GM12873 (cell line): ENCODE results near the gene NEK2.

Experiments used
- TF ChIP-seq, protein P1 (sequence below): IDR thresholded peaks from 2 replicates; pipeline ENCODE4 v1.5.1; 2012; ENCODE audit warnings: low read depth, mild to moderate bottlenecking, moderate library complexity, low read length, control low read depth; ENCODE audit not compliant: insufficient read depth; ENCODE audit errors: missing control alignments

NEK2 gene

DNA sequence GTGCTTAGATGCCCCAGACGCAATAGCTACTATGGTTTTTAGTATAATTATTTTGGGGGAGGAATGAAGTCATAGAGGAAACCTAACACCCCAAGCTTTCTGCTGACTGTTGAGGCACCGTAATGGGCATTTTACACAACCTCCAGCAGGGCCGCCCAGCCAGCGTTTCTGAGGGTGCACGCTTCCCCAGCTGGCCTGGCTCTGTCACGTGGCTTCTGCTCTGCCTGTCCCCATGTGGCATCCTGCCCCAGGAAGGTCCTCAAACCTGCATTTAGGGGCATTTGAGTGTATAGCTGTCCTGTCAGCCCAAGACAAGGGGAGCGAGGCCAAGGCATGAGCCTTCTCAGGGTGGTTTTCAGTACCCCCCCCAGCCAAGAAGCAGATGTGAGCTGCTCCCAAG lies 10.4 kb upstream of the NEK2 start:
- TF ChIP-seq, protein P1, sequence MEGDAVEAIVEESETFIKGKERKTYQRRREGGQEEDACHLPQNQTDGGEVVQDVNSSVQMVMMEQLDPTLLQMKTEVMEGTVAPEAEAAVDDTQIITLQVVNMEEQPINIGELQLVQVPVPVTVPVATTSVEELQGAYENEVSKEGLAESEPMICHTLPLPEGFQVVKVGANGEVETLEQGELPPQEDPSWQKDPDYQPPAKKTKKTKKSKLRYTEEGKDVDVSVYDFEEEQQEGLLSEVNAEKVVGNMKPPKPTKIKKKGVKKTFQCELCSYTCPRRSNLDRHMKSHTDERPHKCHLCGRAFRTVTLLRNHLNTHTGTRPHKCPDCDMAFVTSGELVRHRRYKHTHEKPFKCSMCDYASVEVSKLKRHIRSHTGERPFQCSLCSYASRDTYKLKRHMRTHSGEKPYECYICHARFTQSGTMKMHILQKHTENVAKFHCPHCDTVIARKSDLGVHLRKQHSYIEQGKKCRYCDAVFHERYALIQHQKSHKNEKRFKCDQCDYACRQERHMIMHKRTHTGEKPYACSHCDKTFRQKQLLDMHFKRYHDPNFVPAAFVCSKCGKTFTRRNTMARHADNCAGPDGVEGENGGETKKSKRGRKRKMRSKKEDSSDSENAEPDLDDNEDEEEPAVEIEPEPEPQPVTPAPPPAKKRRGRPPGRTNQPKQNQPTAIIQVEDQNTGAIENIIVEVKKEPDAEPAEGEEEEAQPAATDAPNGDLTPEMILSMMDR, result no peak

DNA sequence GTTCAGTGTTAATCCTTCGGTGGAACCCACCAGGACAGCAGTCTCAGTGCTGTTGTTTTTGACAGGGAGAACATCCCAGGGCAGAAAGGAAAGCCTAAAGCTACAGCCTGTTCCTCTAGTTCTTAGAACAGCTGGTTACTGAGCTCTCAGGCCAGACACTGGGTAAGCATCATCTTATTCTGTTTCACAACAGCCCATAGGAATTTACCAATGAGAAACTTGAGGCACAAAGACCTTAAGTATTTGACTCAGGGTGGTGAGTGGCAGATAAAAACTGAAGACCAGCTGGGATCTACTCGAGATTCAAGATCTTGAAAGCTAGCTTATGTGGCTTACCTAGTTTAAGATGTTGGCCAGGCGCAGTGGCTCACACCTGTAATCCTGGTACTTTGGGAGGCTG lies 9.4 kb upstream of the NEK2 start:
- TF ChIP-seq, protein P1, result no peak

DNA sequence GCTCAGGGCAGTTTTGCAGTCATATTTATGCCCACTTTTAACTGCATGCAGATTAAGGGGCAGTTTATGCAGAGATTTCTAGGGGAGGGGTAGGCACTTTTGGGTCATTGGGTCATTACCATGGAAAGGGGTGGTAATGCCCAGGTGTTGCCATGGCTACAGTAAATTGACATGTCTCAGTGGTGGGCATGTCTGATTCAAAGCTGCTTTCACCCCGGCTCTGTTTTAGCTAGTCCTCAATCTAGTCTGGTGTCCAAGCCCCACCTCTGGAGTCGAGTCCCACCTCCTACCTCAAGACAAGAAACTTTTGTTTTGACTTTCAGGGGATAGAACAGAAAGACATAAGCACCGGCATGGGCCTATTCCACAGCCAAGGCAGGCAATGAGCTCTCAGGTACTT lies 8.9 kb upstream of the NEK2 start:
- TF ChIP-seq, protein P1, result no peak

DNA sequence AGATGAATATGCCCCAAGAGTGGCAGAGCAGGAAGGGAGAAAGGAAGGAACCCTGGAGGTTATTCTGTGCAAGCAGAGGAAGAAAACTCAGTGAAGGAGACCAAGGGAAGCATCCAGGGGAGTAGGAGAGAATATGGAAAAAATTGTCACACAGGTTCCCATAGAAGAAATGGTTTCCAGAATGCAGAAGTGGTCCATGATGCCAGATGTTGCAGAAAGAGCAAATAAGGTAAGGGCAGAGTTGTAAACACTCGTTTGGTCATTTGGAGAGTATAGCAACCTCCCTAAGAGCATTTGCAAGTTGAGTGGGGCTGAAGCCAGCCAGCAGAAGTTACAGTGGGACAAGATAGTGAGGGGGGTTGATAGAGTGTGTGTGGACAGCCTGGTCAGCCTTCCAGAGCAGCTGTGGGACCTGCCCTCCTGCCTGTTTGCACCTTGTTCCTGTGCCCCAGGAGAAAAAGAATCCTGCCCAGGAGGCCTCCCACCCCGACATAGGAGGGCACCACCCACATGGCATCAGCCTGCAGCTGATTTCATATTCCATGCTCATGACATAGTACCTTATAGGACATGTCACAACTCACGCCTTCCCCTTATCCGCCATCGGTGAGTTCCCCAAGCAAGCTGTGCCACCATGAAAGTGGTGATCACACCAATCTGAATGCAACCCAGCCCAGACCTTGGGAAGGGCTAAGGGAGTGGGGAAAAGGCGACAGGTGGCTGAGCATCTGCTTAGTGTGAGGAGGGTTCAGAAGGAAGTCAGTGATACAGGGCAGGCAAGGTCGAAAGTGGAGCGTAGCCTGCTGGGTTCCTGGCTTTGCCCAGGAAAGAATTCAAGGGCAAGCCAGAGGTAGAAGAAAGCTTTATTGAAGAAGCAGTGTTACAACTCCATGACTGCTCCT lies 8.2 kb upstream of the NEK2 start:
- TF ChIP-seq, protein P1, result no peak

DNA sequence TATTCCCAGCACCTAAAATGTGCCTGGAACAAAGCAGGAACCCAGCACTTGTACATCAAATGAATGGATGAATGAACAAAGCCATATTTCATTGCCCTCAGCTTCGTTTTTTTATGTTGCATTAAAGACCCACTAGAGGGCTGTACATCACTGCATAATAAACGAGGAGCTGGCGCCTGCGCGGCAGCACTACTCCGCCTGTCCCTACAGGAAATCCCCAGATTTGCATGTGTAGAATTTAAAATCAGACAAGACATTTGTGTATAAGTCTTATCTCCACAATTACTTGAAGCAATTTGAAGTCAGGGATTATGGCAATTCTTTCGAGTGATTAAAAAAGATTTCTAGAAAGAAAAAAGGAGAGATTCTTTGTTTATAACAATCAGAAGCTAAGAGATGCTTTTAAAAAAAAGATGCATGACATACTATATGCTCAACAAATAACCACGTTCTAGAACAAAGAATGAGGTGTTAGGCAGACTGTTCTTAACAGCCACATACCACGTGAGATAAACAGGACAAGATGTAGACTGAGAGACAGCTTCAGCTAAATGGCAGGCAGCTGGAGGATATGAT lies 5.4 kb upstream of the NEK2 start:
- TF ChIP-seq, protein P1, result peak; percentile 68

DNA sequence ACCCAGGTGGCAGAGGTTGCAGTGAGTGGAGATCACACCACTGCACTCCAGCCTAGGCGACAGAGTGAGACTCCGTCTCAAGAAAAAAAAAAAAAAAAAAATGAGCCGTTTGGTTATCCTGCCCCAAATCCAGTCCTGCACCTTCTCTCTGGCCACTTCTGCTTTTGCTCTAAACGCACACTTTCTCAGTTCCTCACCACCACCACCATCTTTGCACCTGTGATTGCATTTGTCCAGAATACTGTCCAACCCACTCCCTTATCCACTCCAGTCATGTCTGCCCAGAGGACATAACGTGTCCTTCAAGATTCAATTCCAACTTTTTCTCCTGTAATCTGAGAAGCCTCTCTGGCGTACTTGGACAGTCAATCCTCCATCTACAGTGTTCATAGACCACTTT lies 2.2 kb upstream of the NEK2 start:
- TF ChIP-seq, protein P1, result no peak

DNA sequence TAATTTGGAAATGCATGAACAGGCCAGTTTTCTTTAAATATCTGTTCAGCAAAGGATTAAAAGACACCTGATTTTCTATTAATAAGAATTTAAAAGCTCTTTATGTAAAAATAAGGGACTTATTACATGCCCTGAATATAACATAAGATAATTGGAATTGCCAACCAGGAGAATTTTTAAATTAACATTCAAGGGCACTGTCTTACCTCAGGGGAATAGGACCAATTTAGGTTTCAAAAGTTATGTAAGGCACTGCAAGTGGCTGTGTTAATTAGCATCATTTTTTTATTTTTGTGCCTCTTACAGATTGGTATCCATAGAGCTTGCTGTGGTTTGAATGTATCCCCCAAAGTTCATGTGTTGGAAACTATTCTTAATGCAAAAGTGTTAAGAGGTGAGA lies 1.3 kb upstream of the NEK2 start:
- TF ChIP-seq, protein P1, result no peak
